ENCODE results near the gene RAP1GAP2.

The RAP1GAP2 gene

DNA sequence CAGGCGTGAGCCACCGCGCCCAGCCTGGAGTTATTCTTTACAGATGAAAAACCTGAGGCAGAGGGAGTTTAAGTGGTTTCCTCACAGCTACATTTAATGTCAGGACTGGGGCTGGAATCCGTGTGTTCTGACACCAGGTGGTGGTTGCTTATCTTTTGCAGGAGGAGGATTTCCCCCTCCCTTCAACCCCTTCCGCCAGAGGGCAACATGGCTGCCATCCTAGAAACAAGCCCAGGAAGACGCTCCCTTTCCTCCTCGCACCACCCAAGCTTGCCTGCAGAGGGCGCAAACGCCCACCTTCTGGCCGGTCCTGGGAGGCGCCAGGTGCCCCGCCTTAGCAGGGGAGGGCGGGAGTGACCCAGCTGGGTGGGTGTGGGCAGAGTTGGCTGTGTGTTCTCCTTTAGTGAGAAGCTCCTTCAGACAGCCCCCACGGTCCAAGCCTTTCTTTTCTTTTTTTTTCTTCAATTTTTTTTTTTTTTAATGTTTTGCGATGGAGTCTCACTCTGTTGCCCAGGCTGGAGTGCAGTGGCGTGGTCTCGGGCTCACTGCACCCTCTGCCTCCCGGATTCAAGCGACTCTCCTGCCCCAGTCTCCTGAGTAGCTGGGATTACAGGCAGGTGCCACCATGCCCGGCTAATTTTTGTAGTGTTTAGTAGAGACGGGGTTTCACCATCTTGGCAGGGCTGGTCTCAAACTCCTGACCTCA, 9.9 kb upstream of the RAP1GAP2 start:
- peak; percentile 86 to 88 for DNase-seq

DNA sequence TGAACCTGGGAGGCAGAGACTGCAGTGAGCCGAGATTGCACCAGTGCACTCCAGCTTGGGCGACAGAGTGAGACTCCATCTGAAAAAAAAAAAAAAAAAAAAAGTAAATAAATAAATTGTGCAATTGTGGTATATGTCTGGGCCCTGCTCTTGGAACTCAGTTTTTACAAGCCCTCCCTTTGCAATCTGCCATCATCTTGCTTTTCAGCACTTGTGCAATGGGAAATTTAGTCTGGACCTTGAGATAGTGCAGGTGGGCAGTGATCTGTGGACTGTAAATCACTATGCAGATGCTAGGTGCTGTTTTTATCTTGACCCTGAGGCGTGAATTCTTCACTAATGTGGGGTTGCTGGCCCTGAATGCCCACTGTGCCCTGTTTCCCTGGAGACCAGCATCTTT, 6.5 kb upstream of the RAP1GAP2 start:
- DNase-seq: no peak

DNA sequence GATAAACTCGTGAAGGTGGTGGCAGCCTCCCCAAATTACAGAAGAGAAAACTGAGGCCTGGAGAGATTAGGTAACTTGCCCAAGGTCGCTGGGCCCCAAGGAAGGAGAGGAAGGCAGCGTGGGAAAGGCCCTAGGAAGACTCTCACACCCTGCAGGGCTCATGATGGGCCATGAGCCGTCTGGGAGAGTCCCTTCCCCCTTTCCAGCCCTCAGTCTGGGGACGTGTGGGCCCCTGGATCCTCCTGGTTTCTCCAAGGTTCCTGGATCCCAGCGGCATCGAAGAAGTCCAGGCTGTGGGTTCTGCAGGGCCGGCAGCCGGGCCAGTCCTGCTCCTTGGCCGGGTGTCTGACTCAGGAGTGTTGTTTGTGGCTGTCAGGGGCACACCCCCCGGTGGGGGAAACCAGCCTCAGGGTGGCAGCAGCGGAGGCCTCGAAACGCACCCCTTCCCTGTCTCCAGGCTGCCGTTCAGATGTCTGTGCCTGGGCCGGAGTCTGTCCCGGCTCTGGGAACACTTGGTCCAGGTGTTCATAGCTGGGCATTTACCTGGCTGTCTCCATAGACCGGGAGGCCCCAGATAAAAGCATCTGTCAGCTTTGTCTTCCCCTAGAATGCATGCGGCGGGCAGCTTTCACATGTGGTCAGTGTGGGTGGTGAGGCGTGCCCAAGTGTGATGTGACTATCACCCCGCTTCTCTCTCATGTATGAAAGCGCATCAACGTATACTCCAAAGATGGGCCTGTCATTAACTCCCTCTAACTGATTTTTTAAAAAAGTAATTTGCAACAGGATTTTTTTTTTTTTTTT, 3.7 kb upstream of the RAP1GAP2 start:
- peak; percentile 27 to 43 for DNase-seq

GRCh38 chr17:2794111-2794803, 2.0 kb upstream of the RAP1GAP2 start:
- no peak for DNase-seq

GRCh38 chr17:2795441-2796163, 636 bp upstream of the RAP1GAP2 start:
- DNase-seq: no peak

DNA sequence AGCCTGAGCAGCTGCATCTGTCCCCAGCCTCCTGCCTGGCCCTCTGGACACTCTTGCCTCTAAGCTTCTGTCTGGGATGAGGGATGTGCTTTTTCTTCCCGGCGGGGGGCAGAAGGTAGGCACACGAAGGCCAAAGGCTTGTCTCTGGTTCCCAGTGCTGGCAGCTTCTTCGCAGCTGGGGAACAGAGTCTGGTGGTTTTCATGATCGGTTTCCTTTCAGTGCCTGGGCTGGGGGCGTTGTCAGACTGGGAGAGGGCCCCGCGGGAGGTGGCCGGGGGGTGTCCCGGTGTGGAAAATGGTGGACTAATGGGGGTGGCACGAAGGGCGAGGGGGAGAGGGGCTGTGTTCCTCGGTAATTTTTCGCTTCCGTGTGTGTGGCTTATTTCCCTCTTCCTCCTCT, 988 bp downstream of the RAP1GAP2 start:
- no peak for DNase-seq

- DNase-seq: no peak
These were observed 1.4 kb downstream of the RAP1GAP2 start for GRCh38 chr17:2797637-2798036.

- DNase-seq: no peak
These were observed 1.9 kb downstream of the RAP1GAP2 start for GRCh38 chr17:2798188-2798587.

DNA sequence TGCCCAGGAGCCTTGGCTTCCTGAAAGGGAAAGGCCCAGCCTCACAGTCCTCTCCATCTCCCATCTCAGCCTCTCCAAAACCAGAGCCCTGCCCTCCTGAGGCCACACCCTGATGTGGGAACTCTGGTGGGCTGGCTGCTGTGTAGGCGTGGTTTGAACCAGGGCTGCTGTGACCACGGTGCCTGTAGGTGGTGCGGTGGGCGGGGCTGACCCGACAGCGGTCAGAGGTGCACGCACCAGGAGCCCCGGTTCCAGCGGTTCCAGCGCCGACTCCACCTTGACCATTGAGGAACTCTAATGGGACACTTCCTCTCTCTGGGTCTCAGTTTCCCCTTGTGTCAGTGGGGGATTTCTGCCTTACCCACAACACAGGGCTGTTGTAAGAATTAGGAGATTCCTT, 2.4 kb downstream of the RAP1GAP2 start:
- no peak for DNase-seq

GRCh38 chr17:2799653-2800052, 3.4 kb downstream of the RAP1GAP2 start:
- DNase-seq: no peak

DNA sequence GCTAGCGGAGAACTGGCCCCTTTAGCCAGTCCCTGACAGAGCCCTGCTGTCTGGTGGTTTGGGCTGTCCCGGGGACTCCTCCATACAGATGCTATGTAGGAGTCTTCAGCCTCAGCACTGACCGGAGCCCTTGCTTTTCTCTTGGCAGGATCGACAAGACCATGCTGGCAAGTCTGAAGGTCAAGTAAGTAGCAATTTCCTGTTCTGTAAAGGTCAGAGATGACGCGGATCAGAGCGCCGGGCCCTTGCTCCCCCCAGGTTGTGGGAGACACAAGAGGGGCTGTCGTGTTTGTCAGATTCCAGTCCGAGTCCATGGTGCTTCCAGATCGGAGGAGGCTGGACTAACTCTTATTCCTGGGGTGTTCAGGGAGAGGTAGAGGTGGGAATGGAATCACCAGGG, 4.1 kb downstream of the RAP1GAP2 start:
- no peak for DNase-seq

DNA sequence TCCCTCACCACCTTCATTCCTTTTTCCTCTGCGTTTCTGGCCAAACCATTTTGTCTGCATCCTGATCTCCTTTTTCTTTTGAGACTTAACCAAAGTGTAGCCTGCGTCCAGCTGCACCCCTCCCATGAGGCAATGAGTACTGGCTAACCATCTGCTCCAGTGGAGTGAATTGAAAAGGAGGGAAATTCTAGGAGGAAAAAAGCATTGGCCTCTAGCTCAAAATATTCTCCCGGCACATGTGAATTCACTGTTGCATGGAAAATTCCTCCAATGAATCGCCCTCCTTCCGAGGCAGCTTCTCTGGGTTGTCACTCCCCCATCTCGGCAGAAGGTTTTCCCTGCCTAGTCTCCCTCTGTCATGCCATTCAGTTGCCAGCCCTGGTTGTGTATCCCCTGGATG, 5.6 kb downstream of the RAP1GAP2 start:
- DNase-seq: no peak

- DNase-seq: no peak
These were observed 6.3 kb downstream of the RAP1GAP2 start for GRCh38 chr17:2802574-2802973.

GRCh38 chr17:2803386-2803785, 7.1 kb downstream of the RAP1GAP2 start:
- DNase-seq: no peak

GRCh38 chr17:2803971-2804370, 7.7 kb downstream of the RAP1GAP2 start:
- no peak for DNase-seq

DNA sequence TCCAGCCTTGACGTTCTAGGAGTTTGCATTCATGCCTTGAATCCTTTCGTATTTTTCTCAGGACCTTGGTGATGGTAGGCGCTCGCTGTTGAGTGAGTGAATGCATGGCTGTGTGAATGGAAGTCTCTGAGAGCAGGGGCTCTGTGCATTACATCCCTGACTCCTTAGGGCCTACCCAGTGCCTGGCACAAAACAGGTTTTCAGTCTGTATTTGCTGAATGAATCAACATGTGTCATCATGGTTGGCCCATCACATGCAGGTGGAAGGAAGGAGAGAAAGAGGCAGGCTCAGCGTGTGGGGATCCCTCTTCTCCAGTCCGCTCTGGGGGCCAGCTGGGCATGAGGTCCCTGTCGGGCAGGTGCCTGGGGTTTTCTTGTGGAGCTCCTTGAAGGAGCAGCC, 8.7 kb downstream of the RAP1GAP2 start:
- no peak for DNase-seq

DNA sequence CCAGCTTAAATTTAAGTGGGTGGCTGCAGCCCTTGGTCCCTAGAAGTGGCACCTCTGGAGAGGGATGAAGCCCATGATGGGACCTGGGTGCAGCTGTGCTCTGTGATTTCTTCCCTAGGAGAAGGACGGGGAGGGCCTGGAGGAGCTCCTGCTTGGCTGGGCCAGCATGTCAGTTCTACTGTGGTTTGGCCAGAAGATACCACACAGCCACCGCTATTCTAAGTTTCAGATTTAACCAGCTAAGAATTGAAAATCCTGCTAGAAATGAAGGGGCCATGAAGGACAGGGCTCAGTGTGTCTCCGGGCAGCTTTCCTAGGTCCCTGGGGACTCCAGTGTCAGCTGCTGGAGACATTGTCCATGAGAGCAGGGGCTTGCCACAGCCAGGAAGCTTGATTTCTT, 9.7 kb downstream of the RAP1GAP2 start:
- no peak for DNase-seq

DNA sequence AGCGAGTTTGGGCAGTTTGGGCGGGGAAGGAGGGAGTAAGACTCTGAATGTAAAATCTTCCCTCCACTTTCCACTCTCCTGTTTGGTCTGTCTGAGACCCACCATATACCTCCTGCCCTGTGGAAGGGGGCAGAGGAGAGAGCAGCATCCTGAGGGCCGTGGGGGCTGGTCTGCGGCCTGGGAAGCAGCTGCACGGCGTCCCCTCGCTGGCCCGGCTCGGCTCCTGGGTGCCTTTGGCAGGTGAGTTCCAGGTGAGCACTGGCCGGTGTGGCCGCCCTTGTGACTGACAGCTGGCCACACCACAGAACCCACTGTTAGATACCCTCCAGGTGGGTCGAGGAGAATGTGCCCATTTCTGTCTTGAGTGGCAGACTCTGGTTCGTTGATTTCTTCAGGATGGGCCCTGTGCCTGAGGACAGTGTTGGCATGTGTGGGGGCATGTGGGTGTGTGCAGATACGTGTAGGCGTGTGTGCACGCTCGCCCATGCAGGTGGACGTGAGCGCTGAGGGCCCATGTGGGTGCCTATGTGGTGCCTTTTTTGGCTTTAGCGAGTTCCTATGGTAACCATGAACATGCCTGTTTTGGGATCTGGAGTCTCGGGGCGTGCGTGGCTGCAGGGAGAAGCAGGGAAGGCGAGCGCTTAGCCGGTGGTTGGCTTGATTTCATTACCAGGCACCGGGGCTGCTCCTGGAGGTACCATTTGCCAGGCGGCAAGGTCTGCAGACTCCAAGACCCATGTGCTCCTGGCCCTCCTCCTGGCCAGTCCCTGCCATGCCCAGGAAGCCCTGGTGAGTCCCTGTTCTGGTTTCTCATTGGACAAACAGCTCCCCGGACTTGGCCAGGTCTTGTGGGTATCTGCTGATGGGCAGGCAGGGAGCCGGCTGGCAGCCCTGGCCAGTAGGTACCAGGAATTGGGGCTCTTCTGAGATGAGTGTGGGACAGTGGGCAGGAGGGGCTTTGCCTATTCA, 12.4 kb downstream of the RAP1GAP2 start:
- no peak for DNase-seq

DNA sequence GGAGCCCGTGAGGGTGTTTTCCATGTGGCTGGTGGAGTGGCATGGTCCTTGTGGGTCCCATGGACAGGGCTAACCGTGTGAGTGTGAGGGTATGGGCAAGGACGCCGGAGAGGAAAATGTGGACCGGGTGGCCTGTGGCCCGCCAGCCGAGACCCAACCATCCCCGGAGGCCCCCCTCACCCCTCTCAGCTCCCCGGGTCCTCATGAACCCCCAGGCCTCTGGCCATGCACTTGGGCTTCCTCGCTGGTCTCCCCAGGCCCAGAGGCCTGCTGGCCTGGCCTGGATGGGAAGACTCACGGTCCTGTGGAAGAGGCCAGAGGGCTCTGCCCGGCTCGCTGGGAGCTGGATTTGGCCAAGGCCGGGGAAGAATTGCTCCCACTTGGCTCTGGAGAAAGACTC, 13.1 kb downstream of the RAP1GAP2 start:
- DNase-seq: no peak

- no peak for DNase-seq
These were observed 17.8 kb downstream of the RAP1GAP2 start for GRCh38 chr17:2814049-2814448.

DNA sequence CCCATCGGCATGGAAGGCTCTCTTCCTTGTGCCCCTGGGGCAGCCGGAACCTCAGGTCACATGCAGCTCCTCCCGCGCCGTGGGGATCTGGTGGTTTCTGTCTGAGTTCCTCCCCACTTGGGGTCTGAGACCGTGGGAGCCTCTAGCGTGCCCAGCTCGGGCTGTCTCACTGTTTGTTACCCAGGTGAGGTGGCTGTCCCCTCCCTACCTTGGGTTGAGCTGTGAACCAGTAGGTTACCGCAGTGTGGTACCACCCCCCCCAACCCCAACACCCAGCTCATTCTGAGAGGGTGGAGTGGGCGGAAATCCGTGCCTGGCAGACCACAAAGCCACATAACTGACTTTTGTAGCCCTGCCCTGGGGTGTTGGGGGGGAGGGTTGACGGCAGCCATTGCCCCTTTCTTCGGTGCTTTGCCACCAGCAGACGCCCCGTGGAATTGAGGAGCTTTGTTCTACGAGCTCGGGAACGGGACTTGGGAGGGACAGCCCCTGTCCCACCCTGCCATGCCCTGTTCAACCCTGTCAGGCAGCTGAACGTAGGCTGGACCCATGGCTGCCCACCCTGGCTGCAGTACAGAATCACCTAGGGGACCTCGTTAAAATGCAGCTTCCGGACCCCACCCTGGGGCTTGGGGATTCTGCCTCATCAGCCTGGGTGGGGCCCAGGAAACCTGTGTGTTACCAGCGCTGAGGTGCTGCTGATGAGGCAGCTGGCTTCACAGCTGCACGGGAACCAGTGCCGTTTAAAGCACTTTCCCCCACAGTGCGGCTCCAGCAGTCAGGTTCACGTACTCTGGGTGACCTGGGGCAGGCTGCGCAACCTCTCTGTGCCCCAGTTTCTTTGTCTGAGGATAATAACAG, 18.5 kb downstream of the RAP1GAP2 start:
- DNase-seq: peak; percentile 70 to 94

Data from stimulated activated CD4-positive, alpha-beta T cell treated with anti-CD3 and anti-CD28 coated beads, Interleukin-4, amount 100 ng/mL, for 4 hours (primary cell).